ENCODE results near the gene OTUD3.

DNA sequence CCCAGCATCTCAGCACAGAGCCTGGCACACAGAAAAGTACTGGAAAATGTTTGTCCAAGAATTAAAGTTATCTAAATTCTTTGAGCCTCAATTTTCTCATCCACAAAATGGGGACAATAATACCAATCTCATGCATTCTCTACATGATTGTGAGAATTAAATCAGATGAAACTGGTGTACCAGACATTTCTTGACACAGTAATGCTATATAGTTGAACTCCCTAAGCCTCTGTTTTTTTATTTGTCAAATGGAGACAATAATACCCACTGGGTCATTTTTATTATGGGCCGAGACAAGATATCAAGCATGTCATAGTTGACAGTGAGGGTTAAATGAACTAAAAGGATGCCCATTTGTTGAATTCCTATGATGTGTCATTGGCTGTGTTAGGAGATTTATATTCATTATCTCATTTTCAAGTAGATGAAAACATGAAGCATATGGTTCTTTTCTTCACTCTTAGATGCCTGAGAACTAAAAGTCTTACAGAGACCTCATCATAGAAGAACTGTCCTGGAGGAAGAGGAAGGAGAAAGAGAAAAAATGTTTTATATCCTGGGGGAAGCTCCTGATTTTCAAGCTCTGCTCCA, 17.5 kb upstream of the OTUD3 start:
- TF ChIP-seq CTCF (IDR thresholded peaks at IDR 0.05) (no peak), POLR2A (IDR thresholded peaks at IDR 0.05) (no peak)

Measured in tibial nerve (tissue), 3 donors.